ENCODE measurements around the gene PRKG1. TPM values are rescaled to one million over a fixed set of nuclear protein-coding genes. Genes with fewer than 3 reads are reported as not detected.
A peak's percentile ranks its signal among the peaks of the same experiment; 100 is the strongest.

PRKG1 gene
- total and polyA plus RNA-seq, 2 donors (not counting 1 experiment from before 2014, with no cell fraction given): 45.8 to 71.8 TPM

DNA sequence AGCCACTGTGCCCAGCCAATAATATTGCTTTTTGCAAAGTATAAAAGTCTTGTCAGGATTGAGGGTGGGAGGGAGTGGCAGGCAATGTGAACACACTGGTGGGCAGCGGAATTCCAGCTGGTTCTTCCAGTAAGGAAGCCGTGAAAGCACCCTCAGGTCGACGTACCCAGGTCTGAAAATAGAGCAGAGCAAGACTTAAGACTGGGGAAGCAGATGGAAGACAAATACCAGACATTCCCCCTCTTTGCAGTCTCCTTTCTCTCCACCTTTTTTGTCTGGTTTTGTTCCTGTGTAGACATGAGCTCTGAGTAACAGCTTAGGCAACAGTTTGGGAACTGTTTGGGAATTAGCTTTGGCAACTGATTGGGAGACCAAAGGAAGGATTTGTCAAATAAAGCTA, 642.7 kb downstream of the PRKG1 start:
- Histone ChIP-seq H3K4me3 (replicated peaks in 1 of 4; ENCODE audit: control extremely low read depth in 1 of 4, insufficient read depth in 1 of 4, low read depth in 3 of 4, low read length in 4 of 4) (no peak overlapping the region), H3K27me3 (ENCODE audit: control insufficient read depth, insufficient read depth, low read length) (no peaks in the 10 kb centered on the region), H3K4me2 (ENCODE audit: extremely low read depth, insufficient read depth, low read length) (no peak overlapping the region), H3K36me3 (ENCODE audit: control insufficient read depth, insufficient read depth, low read length) (no peaks in the 10 kb centered on the region), H3K4me1 (ENCODE audit: control insufficient read depth, extremely low read depth, insufficient read depth, low read length) (no peaks in the 10 kb centered on the region), H4K20me1 (ENCODE audit: control insufficient read depth, extremely low read depth, insufficient read depth, low read length) (no peaks in the 10 kb centered on the region), H3K79me2 (ENCODE audit: control insufficient read depth, insufficient read depth, low read length) (no peaks in the 10 kb centered on the region), H3K9me3 (ENCODE audit: control insufficient read depth, insufficient read depth, low read depth, low read length) (no peaks in the 10 kb centered on the region), H3K9ac (ENCODE audit: insufficient read depth, low read length) (no peak overlapping the region), H3K27ac (ENCODE audit: insufficient read depth, low read length) (no peak overlapping the region), H2AFZ (ENCODE audit: low read length) (no peak overlapping the region)
- DNase-seq (ENCODE audit: low read depth in 2 of 2): peak in 1 of 2 donors; percentile 45
- no peak for TF ChIP-seq EZH2 (IDR thresholded peaks at IDR 0.05; ENCODE audit: low read length, missing control alignments)
- TF ChIP-seq, protein P1, sequence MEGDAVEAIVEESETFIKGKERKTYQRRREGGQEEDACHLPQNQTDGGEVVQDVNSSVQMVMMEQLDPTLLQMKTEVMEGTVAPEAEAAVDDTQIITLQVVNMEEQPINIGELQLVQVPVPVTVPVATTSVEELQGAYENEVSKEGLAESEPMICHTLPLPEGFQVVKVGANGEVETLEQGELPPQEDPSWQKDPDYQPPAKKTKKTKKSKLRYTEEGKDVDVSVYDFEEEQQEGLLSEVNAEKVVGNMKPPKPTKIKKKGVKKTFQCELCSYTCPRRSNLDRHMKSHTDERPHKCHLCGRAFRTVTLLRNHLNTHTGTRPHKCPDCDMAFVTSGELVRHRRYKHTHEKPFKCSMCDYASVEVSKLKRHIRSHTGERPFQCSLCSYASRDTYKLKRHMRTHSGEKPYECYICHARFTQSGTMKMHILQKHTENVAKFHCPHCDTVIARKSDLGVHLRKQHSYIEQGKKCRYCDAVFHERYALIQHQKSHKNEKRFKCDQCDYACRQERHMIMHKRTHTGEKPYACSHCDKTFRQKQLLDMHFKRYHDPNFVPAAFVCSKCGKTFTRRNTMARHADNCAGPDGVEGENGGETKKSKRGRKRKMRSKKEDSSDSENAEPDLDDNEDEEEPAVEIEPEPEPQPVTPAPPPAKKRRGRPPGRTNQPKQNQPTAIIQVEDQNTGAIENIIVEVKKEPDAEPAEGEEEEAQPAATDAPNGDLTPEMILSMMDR (conservative IDR thresholded peaks at IDR 0.05 in 1 of 2, IDR thresholded peaks at IDR 0.05 in 1 of 2; ENCODE audit: low read depth in 1 of 2, low read length in 2 of 2): no peak

DNA sequence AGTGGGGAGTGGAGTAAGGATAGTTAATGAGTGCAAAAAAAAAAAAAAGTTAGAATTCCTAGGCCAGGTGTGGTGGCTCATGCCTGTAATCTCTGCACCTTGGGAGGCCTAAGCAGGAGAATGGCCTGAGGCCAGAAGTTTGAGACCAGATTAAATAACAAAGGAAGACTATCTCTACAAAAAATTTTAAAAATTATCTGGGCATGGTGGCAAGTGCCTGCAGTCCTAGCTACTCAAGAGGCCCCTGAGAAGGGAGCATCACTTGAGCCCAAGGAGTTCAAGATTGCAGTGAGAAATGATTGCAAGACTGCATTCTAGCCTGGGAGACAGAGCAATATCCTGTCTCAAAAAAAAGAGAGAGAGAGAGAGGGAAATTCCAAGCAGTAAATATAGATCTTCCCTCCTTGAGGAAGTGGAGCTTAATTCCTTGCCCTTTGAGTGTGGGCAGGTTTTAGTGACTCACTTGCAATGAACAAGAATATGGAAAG, 644.6 kb downstream of the PRKG1 start:
- H3K79me2 ChIP-seq (ENCODE audit: control insufficient read depth, insufficient read depth, low read length): no peaks in the 10 kb centered on the region
- H3K27me3 ChIP-seq (ENCODE audit: control insufficient read depth, insufficient read depth, low read length): no peaks in the 10 kb centered on the region
- no peaks in the 10 kb centered on the region for H3K4me1 ChIP-seq (ENCODE audit: control insufficient read depth, extremely low read depth, insufficient read depth, low read length)
- no peaks in the 10 kb centered on the region for H3K36me3 ChIP-seq (ENCODE audit: control insufficient read depth, insufficient read depth, low read length)
- no peak overlapping the region for H3K4me2 ChIP-seq (ENCODE audit: extremely low read depth, insufficient read depth, low read length)
- no peak overlapping the region for H3K27ac ChIP-seq (ENCODE audit: insufficient read depth, low read length)
- H4K20me1 ChIP-seq (ENCODE audit: control insufficient read depth, extremely low read depth, insufficient read depth, low read length): no peaks in the 10 kb centered on the region
- no peak overlapping the region for H3K9ac ChIP-seq (ENCODE audit: insufficient read depth, low read length)
- no peak overlapping the region for H3K4me3 ChIP-seq (replicated peaks in 1 of 4; ENCODE audit: control extremely low read depth in 1 of 4, insufficient read depth in 1 of 4, low read depth in 3 of 4, low read length in 4 of 4)
- peak; percentile 25 to 61 for DNase-seq (ENCODE audit: low read depth in 2 of 2)
- H2AFZ ChIP-seq (ENCODE audit: low read length): no peak overlapping the region
- TF ChIP-seq, protein P1 (conservative IDR thresholded peaks at IDR 0.05 in 1 of 2, IDR thresholded peaks at IDR 0.05 in 1 of 2; ENCODE audit: low read depth in 1 of 2, low read length in 2 of 2): no peak
- no peak for TF ChIP-seq EZH2 (IDR thresholded peaks at IDR 0.05; ENCODE audit: low read length, missing control alignments)
- H3K9me3 ChIP-seq (ENCODE audit: control insufficient read depth, insufficient read depth, low read depth, low read length): no peaks in the 10 kb centered on the region

DNA sequence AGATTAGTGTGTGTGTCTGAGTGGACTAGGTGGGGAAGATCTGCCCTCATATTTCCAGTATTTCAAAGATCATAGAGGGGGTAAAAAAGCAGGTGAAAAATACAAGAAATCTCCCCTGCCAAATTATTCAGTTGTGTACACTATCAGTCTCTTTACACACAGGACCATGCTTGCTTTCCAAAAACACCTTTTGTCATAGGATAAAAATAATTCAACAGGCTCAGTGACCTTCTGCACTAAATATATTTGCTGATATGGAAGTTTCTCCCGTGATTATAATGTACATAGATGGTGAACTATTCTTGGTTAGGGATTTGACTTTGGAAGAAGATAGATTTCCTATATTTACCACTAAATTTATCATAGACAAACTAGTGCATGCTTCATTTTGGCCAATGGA, 649.8 kb downstream of the PRKG1 start:
- H3K9me3 ChIP-seq (ENCODE audit: control insufficient read depth, insufficient read depth, low read depth, low read length): no peaks in the 10 kb centered on the region
- TF ChIP-seq, protein P1 (conservative IDR thresholded peaks at IDR 0.05 in 1 of 2, IDR thresholded peaks at IDR 0.05 in 1 of 2; ENCODE audit: low read depth in 1 of 2, low read length in 2 of 2): no peak
- no peak for TF ChIP-seq EZH2 (IDR thresholded peaks at IDR 0.05; ENCODE audit: low read length, missing control alignments)

More for the DNA sequence above, 649.8 kb downstream of the PRKG1 start:
- Histone ChIP-seq H3K4me2 (ENCODE audit: extremely low read depth, insufficient read depth, low read length) (no peak overlapping the region), H3K4me3 (replicated peaks in 1 of 4; ENCODE audit: control extremely low read depth in 1 of 4, insufficient read depth in 1 of 4, low read depth in 3 of 4, low read length in 4 of 4) (no peak overlapping the region), H3K27ac (ENCODE audit: insufficient read depth, low read length) (no peak overlapping the region), H3K27me3 (ENCODE audit: control insufficient read depth, insufficient read depth, low read length) (no peaks in the 10 kb centered on the region), H3K4me1 (ENCODE audit: control insufficient read depth, extremely low read depth, insufficient read depth, low read length) (no peaks in the 10 kb centered on the region), H3K36me3 (ENCODE audit: control insufficient read depth, insufficient read depth, low read length) (no peaks in the 10 kb centered on the region), H3K79me2 (ENCODE audit: control insufficient read depth, insufficient read depth, low read length) (no peaks in the 10 kb centered on the region), H2AFZ (ENCODE audit: low read length) (no peak overlapping the region), H3K9ac (ENCODE audit: insufficient read depth, low read length) (no peak overlapping the region), H4K20me1 (ENCODE audit: control insufficient read depth, extremely low read depth, insufficient read depth, low read length) (no peaks in the 10 kb centered on the region)
- DNase-seq (ENCODE audit: low read depth in 2 of 2): no peak
